OCI-LY1 (cell line): ENCODE results near the gene OR1L8.

Source experiments
- EZH2 ChIP-seq: fragments of 200-600 bp; sonication (generic), shearing (Covaris generic); IDR thresholded peaks from 2 replicates; pipeline ENCODE4 v1.8.0; 2017; ENCODE audit warnings: borderline replicate concordance, mixed run types, mild to moderate bottlenecking, antibody characterized with exemption, low read length, moderate library complexity, mixed read lengths
- TF ChIP-seq, protein P1 (sequence below): fragments of 200-600 bp; sonication (generic), shearing (Covaris generic); IDR thresholded peaks from 2 replicates; pipeline ENCODE4 v1.5.1; 2017; ENCODE audit warnings: mild to moderate bottlenecking, antibody characterized with exemption, low read length, moderate library complexity, mixed read lengths

DNA sequence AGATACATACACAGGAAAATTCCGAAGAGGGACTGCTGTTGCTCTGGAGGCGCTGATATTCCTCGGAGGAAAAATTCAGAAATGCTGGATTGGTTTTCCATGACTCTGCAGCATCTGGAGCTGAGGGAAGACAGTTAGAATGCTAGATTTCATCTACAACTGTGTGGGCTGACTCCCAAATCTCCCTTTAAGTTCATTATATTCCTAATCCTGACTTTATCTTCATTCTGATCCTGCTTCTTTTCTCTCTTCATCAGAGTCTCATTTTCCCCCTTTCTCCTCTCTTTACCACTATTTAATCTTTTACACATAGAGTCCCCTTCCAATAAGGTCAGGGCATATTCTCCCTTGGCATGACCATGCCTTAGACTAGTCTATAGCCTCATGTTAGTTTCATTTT, 56.0 kb downstream of the OR1L8 start, which contains the start of gene OR1N1:
- TF ChIP-seq, protein P1, sequence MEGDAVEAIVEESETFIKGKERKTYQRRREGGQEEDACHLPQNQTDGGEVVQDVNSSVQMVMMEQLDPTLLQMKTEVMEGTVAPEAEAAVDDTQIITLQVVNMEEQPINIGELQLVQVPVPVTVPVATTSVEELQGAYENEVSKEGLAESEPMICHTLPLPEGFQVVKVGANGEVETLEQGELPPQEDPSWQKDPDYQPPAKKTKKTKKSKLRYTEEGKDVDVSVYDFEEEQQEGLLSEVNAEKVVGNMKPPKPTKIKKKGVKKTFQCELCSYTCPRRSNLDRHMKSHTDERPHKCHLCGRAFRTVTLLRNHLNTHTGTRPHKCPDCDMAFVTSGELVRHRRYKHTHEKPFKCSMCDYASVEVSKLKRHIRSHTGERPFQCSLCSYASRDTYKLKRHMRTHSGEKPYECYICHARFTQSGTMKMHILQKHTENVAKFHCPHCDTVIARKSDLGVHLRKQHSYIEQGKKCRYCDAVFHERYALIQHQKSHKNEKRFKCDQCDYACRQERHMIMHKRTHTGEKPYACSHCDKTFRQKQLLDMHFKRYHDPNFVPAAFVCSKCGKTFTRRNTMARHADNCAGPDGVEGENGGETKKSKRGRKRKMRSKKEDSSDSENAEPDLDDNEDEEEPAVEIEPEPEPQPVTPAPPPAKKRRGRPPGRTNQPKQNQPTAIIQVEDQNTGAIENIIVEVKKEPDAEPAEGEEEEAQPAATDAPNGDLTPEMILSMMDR = no peak
- no peak for TF ChIP-seq EZH2
